ENCODE measurements around the gene GHR. TPM values are rescaled to one million over a fixed set of nuclear protein-coding genes. Genes with fewer than 3 reads are reported as not detected.

GHR gene
- total RNA-seq, 4 donors from 2014 or later: 1.8 to 12.4 (median 3.7) TPM

- Histone ChIP-seq H3K4me3 (no peak overlapping the region), H3K27ac (no peak overlapping the region), H3K4me1 (no peaks in the 10 kb centered on the region), H3K27me3 (no peaks in the 10 kb centered on the region), H3K36me3 (no peaks in the 10 kb centered on the region), H3K9me3 (no peaks in the 10 kb centered on the region)
- no peak for DNase-seq
- peak in 5 of 6 experiments; percentile 27 to 65 (median 55) for TF ChIP-seq CTCF (IDR thresholded peaks at IDR 0.05)
- no peak for TF ChIP-seq POLR2A (IDR thresholded peaks at IDR 0.05)
These were observed 344.4 kb downstream of the GHR start for GRCh38 chr5:42767491-42768105.

GRCh38 chr5:42768106-42768504 is 344.9 kb downstream of the GHR start:
- DNase-seq: no peak
- H3K27me3 ChIP-seq: no peaks in the 10 kb centered on the region
- H3K36me3 ChIP-seq: no peaks in the 10 kb centered on the region
- no peaks in the 10 kb centered on the region for H3K9me3 ChIP-seq
- H3K4me3 ChIP-seq: no peak overlapping the region
- TF ChIP-seq CTCF (IDR thresholded peaks at IDR 0.05) (no peak), POLR2A (IDR thresholded peaks at IDR 0.05) (no peak)
- no peak overlapping the region for H3K27ac ChIP-seq
- H3K4me1 ChIP-seq: no peaks in the 10 kb centered on the region

- Histone ChIP-seq H3K9me3 (no peaks in the 10 kb centered on the region), H3K36me3 (no peaks in the 10 kb centered on the region), H3K4me1 (no peaks in the 10 kb centered on the region), H3K27ac (no peak overlapping the region), H3K27me3 (no peaks in the 10 kb centered on the region), H3K4me3 (no peak overlapping the region)
- TF ChIP-seq POLR2A (IDR thresholded peaks at IDR 0.05) (no peak), CTCF (IDR thresholded peaks at IDR 0.05) (no peak)
- no peak for DNase-seq
These were observed 346.8 kb downstream of the GHR start for GRCh38 chr5:42770003-42770402.
